NCI-H187 (cell line): ENCODE measurements around the gene AKAIN1.

Source experiments
- DNase-seq, 2 experiments: peaks; one replicate each; lab custom pipeline; 2025; lab: John Stamatoyannopoulos, UW

Gene AKAIN1, protein sequence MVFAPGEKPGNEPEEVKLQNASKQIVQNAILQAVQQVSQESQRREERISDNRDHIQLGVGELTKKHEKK

DNA sequence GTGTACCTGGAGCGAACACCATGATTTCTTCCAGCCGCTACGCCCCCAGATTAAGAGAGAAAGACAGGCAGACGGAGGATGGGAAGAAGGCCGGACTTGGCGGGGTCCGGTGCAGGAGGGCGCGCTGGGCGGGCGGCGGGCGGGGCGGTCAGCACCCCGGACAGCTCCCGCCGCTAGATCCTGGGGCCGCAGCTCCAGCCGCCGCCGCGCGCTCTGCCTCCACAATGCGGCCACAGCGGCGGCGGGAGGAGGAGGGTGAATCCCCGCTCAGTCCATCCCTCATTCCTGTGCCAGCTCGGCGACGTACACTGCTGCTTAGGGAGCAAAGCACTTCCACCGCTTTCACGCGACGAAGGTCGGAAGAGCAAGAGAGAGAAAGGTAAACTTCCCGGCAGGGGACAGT is at the start of gene AKAIN1:
AKAIN1 (minus strand) TSS at position 226 of the 403 bp plus-strand sequence; CDS start at position 22, 204 bp downstream.
- no peak for DNase-seq

DNA sequence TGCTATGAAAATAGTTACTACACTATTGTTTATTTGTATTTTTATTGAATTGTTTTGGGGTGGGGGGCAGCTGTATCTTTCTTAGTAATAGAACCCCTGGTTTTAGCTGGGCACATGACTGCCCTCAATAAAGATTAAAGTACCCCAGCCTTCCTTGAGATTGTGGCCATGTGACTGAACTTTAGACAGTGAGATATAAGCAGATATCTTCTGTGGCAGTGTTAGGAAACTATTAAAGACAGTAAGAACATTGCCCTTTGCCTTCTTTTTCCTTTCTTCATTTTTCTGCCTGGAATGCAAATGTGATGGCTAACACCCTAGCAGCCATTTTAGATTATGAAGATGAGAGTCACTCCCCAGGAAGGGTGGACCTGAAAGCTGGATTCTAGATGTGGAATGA is 47.9 kb upstream of the AKAIN1 start:
- no peak for DNase-seq

DNA sequence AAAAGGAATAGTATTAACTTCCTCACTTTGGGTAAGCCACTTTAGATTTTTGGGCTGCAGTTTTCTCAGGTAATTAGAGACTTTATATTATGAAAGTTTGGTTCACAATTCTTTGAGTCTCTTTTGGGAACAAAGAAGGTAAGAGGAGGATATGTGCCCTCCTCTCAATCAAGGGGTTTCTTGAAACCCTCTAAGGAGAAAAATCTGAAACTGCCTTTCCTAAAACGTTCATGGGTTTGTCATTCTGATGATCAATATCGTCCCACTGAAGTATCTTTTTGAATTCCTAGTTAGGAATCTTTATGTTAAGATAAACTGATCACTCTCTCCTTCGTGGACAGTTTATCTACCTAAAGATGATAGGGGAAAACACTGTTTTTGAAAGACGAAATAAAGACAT is 42.4 kb upstream of the AKAIN1 start:
- no peak for DNase-seq

DNA sequence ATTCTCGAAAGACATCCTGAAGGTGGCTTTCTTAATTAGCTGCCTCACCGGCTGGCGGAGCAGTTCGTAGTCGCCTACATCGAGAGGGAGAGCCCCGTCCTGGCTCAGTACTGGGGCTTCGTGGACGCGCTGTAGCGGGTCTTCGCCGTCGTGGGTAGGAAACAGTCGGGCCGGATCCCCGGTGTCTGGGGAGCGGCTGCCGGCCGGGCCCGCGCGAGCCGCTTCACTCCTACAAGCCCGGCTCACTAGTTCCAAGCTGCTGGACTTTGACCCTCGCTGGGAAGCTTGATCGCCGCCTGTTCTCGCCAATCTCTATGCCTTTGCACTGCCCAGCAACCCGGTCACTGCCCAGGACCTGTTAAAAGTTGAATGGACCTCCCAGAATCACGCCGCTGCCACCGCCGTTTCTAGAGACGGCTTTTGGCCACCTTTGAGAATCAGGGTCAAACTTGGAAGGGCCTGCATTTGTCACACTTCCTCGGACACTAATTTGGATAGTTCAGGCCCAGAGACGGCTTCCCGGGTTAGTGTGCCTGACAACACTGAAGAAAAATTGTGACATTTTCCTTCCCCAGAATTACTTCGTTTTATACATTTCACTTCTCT is 41.4 kb upstream of the AKAIN1 start:
- DNase-seq, result no peak

DNA sequence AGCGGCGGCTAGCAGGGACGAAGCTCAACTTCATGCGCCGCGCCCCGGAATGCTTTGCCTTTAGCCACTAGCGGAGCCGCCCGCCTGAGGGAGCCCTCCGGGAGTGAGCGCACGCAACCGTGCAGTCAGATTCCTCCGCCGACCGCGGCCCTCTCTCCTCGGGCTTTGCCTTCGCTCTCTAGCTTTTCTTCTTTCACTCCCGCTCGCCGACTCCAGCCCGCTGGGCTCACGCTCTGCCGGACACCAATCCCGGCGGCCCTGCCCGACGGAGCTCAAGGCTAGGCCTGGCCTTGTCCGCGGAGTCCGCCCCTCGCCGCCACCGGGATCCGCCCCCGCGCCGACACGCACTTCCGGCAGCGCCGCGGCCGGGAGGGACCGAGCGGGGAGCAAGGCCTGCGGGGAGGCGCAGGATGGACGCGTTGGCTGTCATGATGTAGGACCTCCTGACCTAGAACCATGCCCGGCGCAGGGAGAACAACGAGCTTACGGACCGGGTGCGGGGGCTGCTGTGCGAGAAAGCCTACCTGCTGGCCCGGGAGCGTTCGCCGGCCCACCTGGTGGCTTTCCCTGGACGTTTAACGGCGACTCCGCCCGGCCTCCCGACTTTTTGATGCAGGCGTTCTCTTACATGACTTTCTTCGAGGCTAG is 40.8 kb upstream of the AKAIN1 start:
- peak; percentile 72 to 73 for DNase-seq

DNA sequence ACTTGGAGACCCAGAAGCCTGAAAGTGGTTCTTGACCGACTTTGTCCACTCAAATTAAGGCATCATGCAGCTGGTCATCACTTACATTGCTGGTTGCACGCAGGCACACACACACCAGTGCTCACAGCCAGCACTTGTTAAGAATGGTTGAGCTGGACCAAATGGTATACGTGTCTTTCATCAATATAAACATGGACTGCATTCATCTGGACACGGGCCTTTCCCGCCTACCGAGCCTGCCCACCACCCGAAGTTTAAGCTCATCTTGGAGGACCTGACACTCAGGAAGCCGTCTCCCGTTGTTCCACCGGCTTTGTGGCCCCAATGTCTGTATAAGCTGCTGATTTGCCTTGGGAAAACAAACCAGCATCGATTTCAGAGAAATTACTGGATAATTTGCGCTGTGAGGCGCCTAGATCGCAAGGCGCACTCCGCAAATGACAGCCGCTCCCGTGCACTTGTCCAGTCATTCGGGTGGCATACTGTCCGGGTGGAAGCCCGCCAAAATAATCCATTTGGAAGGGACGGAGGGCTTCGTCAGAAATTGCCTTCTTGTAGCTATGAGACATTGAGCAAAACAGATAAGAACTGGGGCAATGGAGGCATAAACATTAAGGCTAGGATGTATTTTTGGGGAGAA is 40.1 kb upstream of the AKAIN1 start:
- peak in 1 of 2 experiments; percentile 49 for DNase-seq

GRCh38 chr18:5214583-5215351 is 17.7 kb upstream of the AKAIN1 start:
- no peak for DNase-seq

DNA sequence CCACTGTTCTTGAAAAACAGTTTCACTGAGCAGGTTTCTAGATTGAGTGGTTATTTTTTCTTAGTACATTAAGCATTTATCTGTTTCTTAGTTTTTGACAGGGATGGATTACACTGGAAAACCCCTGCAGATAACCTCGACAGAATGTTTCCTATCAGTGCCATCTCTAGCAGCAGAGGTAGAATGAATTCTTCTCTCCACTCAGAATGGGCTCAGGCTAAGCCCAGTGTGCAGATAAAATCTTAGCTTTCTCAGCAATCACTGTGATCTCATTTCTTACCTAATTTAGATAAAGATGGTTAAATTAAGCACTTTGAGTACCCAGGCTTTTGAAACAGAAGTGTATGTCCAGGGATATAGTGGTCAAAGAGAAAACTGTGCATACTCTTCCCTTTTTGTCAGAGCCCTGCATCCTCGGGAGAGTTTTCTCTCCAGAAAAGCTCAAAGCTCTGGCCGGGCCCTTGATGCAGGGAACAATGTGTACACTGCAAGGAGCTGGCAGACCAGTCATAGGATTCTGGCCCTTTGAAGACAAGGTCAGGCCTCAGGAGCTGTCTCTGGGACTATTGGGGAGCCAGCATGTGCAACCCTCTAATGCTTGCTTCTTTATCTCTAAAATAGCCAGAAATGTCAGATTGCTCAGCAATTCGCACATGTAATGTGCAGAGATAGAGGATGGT is 10.6 kb upstream of the AKAIN1 start:
- no peak for DNase-seq

DNA sequence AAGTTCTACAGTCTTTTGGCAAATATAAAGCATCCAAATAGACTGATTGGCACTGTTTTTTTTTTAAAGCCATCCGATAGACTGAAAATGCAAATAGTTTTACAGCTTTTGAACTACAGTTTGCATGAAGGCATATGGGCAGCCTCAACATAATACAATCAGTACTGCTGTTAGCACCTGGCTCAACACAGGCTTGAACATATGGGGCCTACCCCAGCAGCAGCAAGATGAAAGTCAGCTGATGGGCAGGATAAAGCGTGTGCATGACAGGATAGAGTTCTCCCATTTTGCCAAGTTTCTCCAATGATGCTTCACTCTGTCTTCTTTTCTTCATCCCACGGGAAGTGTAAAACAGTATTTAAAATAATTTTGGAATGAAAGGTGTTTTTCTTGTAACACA is 1.3 kb upstream of the AKAIN1 start:
- no peak for DNase-seq

DNA sequence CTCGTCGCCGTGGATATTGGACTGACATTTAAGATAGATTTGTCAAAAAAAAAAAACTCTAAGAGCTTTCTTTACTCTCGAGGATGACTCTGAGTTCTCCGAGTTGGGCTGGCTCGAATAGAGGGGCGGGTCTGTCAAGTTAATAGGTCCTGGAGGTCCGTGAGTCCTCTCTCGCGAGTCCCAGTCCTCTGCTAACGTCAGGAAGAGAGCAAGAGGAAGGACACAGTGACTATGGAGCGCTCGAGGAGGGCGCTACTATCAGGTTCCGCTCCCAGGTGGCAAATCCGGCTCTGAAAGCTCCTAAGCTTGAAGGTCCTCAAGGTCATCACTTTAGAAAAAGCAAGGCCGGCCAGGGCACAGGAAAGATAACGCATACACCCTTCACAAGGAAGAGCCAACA is 404 bp upstream of the AKAIN1 start:
- no peak for DNase-seq

DNA sequence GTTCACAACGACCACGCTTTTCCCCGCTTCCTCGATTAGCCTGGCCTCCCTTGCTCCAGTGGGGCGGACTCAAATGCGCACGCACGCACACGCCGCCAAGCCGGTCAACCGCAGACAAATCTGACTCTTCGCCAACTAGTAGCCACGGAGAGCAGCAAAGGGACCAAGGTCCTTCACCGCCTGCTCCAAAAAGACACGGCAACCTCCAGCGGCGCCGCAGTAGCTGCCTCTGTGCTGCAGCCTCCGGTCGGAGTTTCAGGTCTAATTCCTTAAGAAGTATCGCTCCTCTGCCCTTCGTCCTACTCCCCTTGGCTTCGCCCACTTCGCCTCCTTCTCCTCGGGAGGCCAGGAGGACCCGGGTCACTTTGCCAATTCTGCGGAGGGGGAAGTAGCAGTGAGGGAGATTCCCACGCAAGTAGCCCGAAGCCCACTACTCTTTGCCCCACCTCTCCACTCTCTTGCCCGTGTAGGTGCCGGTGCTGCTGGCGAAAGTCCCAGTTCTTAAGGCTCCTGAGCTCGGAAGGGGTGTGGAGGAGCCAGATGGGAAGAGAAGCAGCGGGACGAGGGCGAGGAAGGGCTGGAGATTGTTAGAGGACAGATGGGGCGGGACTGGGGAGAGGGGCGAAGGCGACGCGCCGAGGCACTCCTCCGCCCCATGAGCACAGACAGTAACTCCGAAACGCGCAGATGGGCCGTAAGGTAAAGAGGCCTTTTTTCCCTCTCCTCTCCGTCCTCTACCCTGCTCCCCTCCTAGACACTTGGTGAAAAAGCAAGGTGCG is 615 bp downstream of the AKAIN1 start:
- DNase-seq, result no peak

GRCh38 chr18:5195656-5196055 is 1.4 kb downstream of the AKAIN1 start:
- DNase-seq, result no peak

- no peak for DNase-seq
These were observed 16.8 kb downstream of the AKAIN1 start for GRCh38 chr18:5180254-5180653.

- DNase-seq, result no peak
These were observed 18.5 kb downstream of the AKAIN1 start for GRCh38 chr18:5178519-5178918.

- no peak for DNase-seq
These were observed 21.7 kb downstream of the AKAIN1 start for GRCh38 chr18:5175378-5175777.

DNA sequence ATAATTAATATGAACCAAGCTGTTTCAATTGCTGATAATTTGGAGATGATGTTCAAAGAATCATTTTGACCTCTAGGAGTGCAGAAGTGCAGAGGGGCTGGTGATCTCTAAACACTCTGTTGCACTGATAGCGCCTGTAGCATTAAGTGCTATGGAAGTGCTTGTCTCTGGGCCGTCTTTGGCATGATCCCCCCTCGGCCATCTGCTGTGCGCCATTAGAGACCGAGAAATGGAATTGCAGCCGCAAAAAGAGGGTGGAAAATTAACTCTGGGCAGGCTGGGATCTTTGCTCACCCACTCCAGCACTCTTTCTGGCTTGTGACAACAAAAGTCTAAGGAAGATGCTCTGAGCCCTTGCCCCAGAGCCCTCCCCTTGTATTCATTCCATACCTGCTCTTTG is 23.4 kb downstream of the AKAIN1 start:
- DNase-seq, result no peak

GRCh38 chr18:5173236-5173635 is 23.8 kb downstream of the AKAIN1 start:
- DNase-seq, result no peak

DNA sequence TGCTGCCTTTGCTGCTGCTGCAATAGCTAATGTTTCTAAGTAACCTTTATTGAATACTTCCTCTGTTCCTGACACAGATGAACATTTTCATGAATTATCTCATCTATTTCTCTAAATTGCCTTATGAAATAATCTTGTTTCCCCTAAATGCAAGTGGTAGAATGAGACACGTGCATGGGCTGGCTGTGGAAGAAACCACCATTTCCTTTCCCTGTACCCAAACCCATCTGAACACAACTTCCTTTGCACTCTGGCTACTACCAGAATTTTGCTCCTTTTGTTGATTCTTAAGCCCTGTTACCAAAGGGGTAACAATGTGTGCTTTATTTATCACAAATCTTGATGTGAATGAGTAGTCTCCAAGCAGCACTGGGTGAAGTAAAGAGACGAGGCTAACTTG is 29.2 kb downstream of the AKAIN1 start:
- DNase-seq, result no peak

DNA sequence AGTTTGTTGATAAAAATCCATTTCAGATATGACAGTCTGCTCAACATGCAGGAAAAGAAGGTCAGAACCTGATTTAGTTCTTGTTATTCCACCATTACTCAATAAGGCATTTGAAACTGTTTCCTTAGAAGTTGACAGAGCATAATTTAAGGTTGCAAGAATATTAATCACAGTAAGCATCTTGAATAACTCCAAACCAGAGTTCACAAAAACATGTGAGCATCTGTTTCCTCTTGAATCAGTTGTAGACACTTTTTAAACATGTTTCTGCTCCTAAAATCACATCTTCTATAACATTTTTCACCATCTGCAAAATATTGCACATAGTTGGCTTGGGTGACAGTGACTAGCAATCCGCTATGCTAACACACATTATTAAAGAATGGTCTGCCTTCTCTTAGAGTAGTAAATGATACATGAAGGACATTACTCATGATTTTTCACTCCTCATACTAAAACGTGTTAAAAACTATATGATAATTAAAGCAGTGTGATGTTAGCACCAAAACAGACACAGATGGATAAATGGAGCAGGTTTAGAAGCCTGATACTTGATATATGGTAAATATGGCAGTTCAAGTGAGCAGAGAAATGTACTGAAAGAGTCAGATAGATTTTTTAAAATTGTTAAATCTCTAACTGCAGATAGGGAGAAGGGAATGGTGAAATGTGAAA is 30.3 kb downstream of the AKAIN1 start:
- DNase-seq, result no peak

DNA sequence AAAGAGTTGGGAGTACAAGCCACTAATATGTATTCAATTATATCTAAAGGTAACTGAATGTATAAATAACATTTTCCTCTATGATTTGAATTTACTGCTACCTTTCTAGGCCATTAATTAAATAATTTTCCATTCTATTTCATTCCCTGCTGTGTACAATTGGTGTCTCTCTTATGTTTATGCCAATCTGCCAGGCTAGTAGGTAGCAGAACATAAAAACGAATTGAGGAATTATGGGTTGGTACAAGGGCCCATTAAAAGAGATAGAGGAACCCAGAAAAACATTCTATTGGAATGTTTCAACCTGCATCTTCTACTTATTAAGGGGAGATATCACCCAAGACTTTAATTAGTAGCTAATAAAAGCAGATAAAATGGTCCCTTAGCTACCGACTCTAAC is 32.2 kb downstream of the AKAIN1 start:
- DNase-seq, result no peak

- DNase-seq, result no peak
These were observed 34.9 kb downstream of the AKAIN1 start for GRCh38 chr18:5162111-5162510.
